Measurements from ENCODE around the gene PZP.

- TF ChIP-seq CTCF (IDR thresholded peaks at IDR 0.05) (no peak), POLR2A (IDR thresholded peaks at IDR 0.05) (no peak)
Observed at GRCh38 chr12:9223830-9224229, 15.6 kb upstream of the PZP start.
